Measurements from ENCODE around the gene TANC1. TPM values are rescaled to one million over a fixed set of nuclear protein-coding genes. Genes with fewer than 3 reads are reported as not detected.

Gene TANC1
- total RNA-seq, 1 donor from 2014 or later: 61.9 TPM

DNA sequence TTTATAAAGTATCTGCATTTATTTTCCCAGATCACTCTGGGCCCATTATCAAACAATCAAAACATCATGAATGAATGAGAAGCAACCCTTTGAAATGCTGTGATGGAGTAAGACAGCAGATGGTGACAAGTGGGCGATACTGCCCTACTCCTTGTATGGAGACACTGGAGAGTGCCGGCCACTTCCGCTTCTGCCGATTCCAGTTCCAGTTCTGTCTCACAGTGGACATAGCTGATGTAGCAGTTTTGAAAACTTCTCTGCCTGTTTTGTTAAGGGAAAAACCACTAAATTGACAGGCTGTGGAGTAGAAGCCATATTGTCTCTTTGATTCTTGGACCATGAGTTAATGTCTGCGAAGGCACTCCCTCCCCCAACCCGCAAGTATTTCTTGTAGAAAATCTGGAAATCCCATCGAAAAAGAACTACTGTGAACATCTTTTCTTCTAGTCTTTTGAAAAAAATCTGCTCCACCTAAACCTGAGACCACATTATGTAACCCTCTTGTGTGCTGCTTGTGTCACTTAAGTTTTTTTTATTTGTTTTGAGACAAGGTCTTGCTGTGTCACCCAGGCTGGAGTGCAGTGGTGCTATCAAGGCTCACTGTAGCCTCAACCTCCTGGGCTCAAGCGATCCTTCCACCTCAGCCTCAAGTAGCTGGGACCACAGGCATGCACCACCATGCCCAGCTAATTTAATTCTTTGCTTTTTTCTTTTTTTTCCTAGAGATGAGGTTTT is 133.5 kb downstream of the TANC1 start:
- TF ChIP-seq, protein P1, sequence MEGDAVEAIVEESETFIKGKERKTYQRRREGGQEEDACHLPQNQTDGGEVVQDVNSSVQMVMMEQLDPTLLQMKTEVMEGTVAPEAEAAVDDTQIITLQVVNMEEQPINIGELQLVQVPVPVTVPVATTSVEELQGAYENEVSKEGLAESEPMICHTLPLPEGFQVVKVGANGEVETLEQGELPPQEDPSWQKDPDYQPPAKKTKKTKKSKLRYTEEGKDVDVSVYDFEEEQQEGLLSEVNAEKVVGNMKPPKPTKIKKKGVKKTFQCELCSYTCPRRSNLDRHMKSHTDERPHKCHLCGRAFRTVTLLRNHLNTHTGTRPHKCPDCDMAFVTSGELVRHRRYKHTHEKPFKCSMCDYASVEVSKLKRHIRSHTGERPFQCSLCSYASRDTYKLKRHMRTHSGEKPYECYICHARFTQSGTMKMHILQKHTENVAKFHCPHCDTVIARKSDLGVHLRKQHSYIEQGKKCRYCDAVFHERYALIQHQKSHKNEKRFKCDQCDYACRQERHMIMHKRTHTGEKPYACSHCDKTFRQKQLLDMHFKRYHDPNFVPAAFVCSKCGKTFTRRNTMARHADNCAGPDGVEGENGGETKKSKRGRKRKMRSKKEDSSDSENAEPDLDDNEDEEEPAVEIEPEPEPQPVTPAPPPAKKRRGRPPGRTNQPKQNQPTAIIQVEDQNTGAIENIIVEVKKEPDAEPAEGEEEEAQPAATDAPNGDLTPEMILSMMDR (IDR thresholded peaks at IDR 0.05): no peak
- TF ChIP-seq POLR2AphosphoS5 (IDR thresholded peaks at IDR 0.05; ENCODE audit: insufficient read depth in 1 of 2, low read depth in 1 of 2) (no peak), POLR2A (IDR thresholded peaks at IDR 0.05) (no peak)
- DNase-seq (ENCODE audit: extremely low spot score in 2 of 2): no peak
- H3K27ac ChIP-seq: no peak overlapping the region
- H3K4me1 ChIP-seq: peaks cover 19% of the 10 kb centered on the region
- no peaks in the 10 kb centered on the region for H3K27me3 ChIP-seq
- H3K9me3 ChIP-seq: no peaks in the 10 kb centered on the region
- no peaks in the 10 kb centered on the region for H3K36me3 ChIP-seq
- H3K4me3 ChIP-seq: no peak overlapping the region
- intact Hi-C loops (cut with DNase I): no loop called here

DNA sequence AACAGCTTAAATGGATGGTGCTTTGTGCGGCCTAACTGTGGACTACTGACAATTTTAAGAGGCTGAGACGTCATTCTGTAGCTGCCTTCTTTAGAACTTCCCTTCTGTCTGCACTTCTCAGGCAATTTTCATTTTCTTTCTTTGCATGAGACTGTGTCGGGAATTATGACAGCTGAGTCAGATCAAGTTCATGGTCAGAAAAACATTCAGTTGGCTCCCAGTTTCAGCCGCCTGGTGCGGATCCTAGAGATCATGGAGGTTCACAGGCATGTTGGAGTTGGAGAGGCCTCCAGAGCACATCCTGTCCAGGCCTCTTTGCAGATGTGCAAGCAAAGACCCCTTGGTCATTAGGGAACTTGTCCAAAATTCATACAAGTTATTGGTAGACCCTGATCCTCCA is 135.0 kb downstream of the TANC1 start:
- H3K9me3 ChIP-seq: no peaks in the 10 kb centered on the region
- H3K4me1 ChIP-seq: peaks cover 11% of the 10 kb centered on the region
- no peak for DNase-seq (ENCODE audit: extremely low spot score in 2 of 2)
- H3K36me3 ChIP-seq: no peaks in the 10 kb centered on the region
- H3K27ac ChIP-seq: no peak overlapping the region
- intact Hi-C loops (cut with DNase I): no loop called here
- H3K27me3 ChIP-seq: no peaks in the 10 kb centered on the region
- no peak overlapping the region for H3K4me3 ChIP-seq
- TF ChIP-seq POLR2AphosphoS5 (IDR thresholded peaks at IDR 0.05; ENCODE audit: insufficient read depth in 1 of 2, low read depth in 1 of 2) (no peak), POLR2A (IDR thresholded peaks at IDR 0.05) (no peak)
- TF ChIP-seq, protein P1 (IDR thresholded peaks at IDR 0.05): no peak

DNA sequence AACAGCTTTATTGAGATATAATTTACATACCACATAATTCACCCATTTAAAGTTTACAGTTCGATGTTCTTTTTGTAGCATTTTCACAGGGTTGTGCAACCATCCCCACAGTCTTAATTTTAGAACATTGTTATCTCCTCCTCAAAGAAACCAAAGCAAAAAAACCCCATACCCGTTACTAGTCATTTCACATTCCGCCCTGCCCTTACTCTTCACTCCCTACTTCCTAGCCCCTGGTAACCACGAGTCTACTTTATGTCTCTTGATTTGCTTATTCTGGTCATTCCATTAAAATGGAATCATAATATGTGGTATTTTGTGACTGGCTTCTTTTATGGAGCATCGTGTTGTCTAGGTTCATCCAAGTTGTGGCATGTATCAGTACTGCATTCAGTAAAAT is 137.7 kb downstream of the TANC1 start:
- no peak for DNase-seq (ENCODE audit: extremely low spot score in 2 of 2)
- TF ChIP-seq, protein P1 (IDR thresholded peaks at IDR 0.05): no peak
- no peak for TF ChIP-seq POLR2AphosphoS5 (IDR thresholded peaks at IDR 0.05; ENCODE audit: insufficient read depth in 1 of 2, low read depth in 1 of 2)
- TF ChIP-seq POLR2A (IDR thresholded peaks at IDR 0.05): no peak
- H3K36me3 ChIP-seq: no peaks in the 10 kb centered on the region
- no peaks in the 10 kb centered on the region for H3K27me3 ChIP-seq
- no peak overlapping the region for H3K4me3 ChIP-seq
- no peaks in the 10 kb centered on the region for H3K9me3 ChIP-seq
- H3K4me1 ChIP-seq: peaks cover 15% of the 10 kb centered on the region
- H3K27ac ChIP-seq: no peak overlapping the region
- intact Hi-C loops (cut with DNase I): no loop called here

DNA sequence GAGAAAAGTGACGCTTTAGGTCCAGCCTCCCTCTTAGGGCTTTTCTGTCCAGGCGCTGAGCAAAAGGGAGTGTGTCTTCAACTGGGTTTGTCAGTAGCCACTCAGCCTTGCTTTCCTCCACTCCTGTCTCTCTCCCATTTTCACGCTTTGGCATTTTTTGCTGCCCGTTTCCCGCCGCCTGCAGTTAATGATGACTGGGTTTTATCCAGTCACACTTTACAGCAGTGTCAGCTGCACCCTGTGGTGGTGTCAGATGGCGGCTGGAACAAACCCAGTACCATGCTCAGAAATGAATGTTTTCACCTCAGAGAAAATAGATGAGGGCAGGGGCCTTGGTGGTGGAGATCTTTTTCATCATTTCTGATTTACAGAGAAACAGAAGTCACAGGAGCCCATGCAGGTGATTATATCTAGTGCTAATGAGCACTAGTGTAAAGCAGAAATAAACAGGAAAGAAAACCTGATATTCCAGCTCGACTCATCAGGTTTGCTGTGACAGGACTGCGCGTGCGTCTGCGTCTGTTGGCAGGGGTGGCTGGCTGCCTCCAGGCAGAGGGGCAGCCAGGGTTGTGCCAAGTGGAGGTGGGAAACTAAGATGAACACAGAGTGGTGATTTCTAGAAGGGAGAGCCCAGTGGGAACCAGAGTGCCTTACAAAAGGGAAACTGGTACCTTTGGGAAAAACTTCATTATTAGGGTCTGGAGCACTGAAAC is 139.9 kb downstream of the TANC1 start:
- no peak overlapping the region for H3K27ac ChIP-seq
- peaks cover 26% of the 10 kb centered on the region for H3K4me1 ChIP-seq
- H3K9me3 ChIP-seq: no peaks in the 10 kb centered on the region
- no peak overlapping the region for H3K4me3 ChIP-seq
- TF ChIP-seq, protein P1 (IDR thresholded peaks at IDR 0.05): no peak
- no peak for TF ChIP-seq POLR2AphosphoS5 (IDR thresholded peaks at IDR 0.05; ENCODE audit: insufficient read depth in 1 of 2, low read depth in 1 of 2)
- no peak for TF ChIP-seq POLR2A (IDR thresholded peaks at IDR 0.05)
- intact Hi-C loops (cut with DNase I): no loop called here
- H3K36me3 ChIP-seq: no peaks in the 10 kb centered on the region
- no peak for DNase-seq (ENCODE audit: extremely low spot score in 2 of 2)
- no peaks in the 10 kb centered on the region for H3K27me3 ChIP-seq

DNA sequence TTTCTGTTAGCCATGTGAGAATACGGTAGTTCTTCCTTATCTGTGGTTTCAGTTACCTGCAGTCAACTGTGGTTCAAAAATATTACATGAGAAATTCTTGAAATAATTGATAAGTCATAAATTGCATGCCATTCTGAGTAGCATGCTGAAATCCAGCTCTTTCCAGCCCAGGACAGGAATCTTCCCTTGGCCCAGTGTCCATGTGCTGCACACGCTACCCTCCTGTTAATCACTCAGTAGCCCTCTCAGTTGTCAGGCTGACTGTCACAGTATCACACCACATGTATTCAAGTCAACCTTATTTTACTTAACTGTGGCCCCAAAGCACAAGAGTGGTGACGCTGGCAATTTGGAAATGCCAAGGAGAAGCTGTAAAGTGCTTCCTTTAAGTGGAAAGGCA is 141.1 kb downstream of the TANC1 start:
- Histone ChIP-seq H3K9me3 (no peaks in the 10 kb centered on the region), H3K4me1 (peaks cover 26% of the 10 kb centered on the region), H3K27ac (no peak overlapping the region), H3K4me3 (no peak overlapping the region), H3K27me3 (no peaks in the 10 kb centered on the region), H3K36me3 (no peaks in the 10 kb centered on the region)
- intact Hi-C loops (cut with DNase I): no loop called here
- TF ChIP-seq, protein P1 (IDR thresholded peaks at IDR 0.05): no peak
- TF ChIP-seq POLR2A (IDR thresholded peaks at IDR 0.05): no peak
- no peak for TF ChIP-seq POLR2AphosphoS5 (IDR thresholded peaks at IDR 0.05; ENCODE audit: insufficient read depth in 1 of 2, low read depth in 1 of 2)
- DNase-seq (ENCODE audit: extremely low spot score in 2 of 2): no peak

Measured in vagina (tissue), 2 donors.